Endothelial cell of umbilical vein (primary cell): ENCODE measurements around the gene KDM6B. TPM values are rescaled to one million over a fixed set of nuclear protein-coding genes. Genes with fewer than 3 reads are reported as not detected.

Source experiments
- BruUV-seq: library from RNA; stranded (reverse); fragments of 400-500 nt; replicated peaks from 2 replicates; lab custom pipeline; 2021; lab: Mats Ljungman, UMichigan
- CTCF ChIA-PET: fragments of 300-600, 350-600 bp; sonication (Branson Sonifier 250); formaldehyde crosslinking; loops from one replicate; lab custom pipeline; 2021; ENCODE audit warnings: antibody characterized with exemption, inconsistent platforms; lab: Charles Lee
- POLR2A ChIA-PET: fragments of 300-600, 350-600 bp; sonication (Branson Sonifier 250); formaldehyde crosslinking; loops from one replicate; lab custom pipeline; 2021; ENCODE audit warnings: antibody characterized with exemption, inconsistent platforms; lab: Charles Lee
- DNase-seq: peaks from one replicate; pipeline ENCODE4 v3.0.0-alpha.2; 2011; ENCODE audit warnings: low read depth, low spot score
- FAIRE-seq: peaks from 2 replicates; lab custom pipeline; 2011; peaks lifted over from hg19 to GRCh38; lab: Jason Lieb, UNC
- H2AFZ ChIP-seq: 2 replicates; pipeline ENCODE4 v1.6.0; 2012; ENCODE audit warnings: low read depth, low read length, control low read depth, inconsistent platforms
- H3K27ac ChIP-seq: 2 replicates; pipeline ENCODE4 v1.5.1; 2011; ENCODE audit warnings: low read depth, mild to moderate bottlenecking, control low read depth, low read length, moderate library complexity; ENCODE audit not compliant: insufficient read depth
- H3K27me3 ChIP-seq, 2 experiments: 2 replicates each; pipeline versions ENCODE4 v1.6.0 to v1.6.1; 2011; ENCODE audit warnings: low read length in 2 of 2, mixed read lengths in 1 of 2; ENCODE audit not compliant: control insufficient read depth in 2 of 2, insufficient read depth in 2 of 2
- H3K36me3 ChIP-seq, 2 experiments: 2 replicates in 1 of 2; 3 replicates in 1 of 2; pipeline ENCODE4 v1.5.1; 2011; ENCODE audit warnings: low read length in 2 of 2, mild to moderate bottlenecking in 1 of 2, moderate library complexity in 1 of 2; ENCODE audit not compliant: control insufficient read depth in 2 of 2, insufficient read depth in 2 of 2; ENCODE audit errors: extremely low read depth in 1 of 2
- H3K4me1 ChIP-seq: 3 replicates; pipeline ENCODE4 v1.5.1; 2011; ENCODE audit warnings: mild to moderate bottlenecking, low read length; ENCODE audit not compliant: control insufficient read depth, insufficient read depth; ENCODE audit errors: extremely low read depth
- H3K4me2 ChIP-seq: 2 replicates; pipeline ENCODE4 v1.6.1; 2011; ENCODE audit warnings: low read length, control low read depth, mixed read lengths; ENCODE audit not compliant: insufficient read depth
- H3K4me3 ChIP-seq, 3 experiments: fragments of 200-600 bp in 1 of 3; sonication (generic), shearing (Covaris generic) in 1 of 3; replicated peaks in 1 of 3; 2 replicates each; pipeline ENCODE4 v1.5.1; 2011 to 2016; ENCODE audit warnings: control low read depth in 3 of 3, low read length in 3 of 3, mild to moderate bottlenecking in 2 of 3, inconsistent platforms in 1 of 3, low read depth in 1 of 3, moderate library complexity in 1 of 3; ENCODE audit not compliant: insufficient read depth in 1 of 3
- H3K79me2 ChIP-seq: 2 replicates; pipeline ENCODE4 v1.6.0; 2012; ENCODE audit warnings: low read length, inconsistent platforms; ENCODE audit not compliant: control insufficient read depth, insufficient read depth
- H3K9ac ChIP-seq: replicated peaks from 2 replicates; pipeline ENCODE3; 2011; ENCODE audit warnings: low read length, control low read depth; ENCODE audit not compliant: insufficient read depth; ENCODE audit errors: extremely low read depth
- H3K9me1 ChIP-seq: replicated peaks from 3 replicates; pipeline ENCODE4 v1.6.0; 2011; ENCODE audit warnings: mild to moderate bottlenecking, low read length; ENCODE audit not compliant: control insufficient read depth, insufficient read depth; ENCODE audit errors: extremely low read depth
- H3K9me3 ChIP-seq: replicated peaks from 2 replicates; pipeline ENCODE4 v1.5.1; 2012; ENCODE audit warnings: low read length, inconsistent platforms; ENCODE audit not compliant: control insufficient read depth, insufficient read depth
- H4K20me1 ChIP-seq: replicated peaks from 2 replicates; pipeline ENCODE3; 2011; ENCODE audit warnings: mild to moderate bottlenecking, low read length; ENCODE audit not compliant: control insufficient read depth, insufficient read depth; ENCODE audit errors: extremely low read depth
- CTCF ChIP-seq, 2 donors: IDR thresholded peaks; 1 replicate in 1 of 2; 2 replicates in 1 of 2; pipeline ENCODE4 v1.5.1; 2011; ENCODE audit warnings: low read length in 2 of 2, mild to moderate bottlenecking in 2 of 2, moderate library complexity in 2 of 2, control low read depth in 1 of 2, inconsistent platforms in 1 of 2, low read depth in 1 of 2; ENCODE audit not compliant: insufficient read depth in 1 of 2; ENCODE audit errors: extremely low read depth in 1 of 2
- FOS ChIP-seq: IDR thresholded peaks from 2 replicates; pipeline ENCODE4 v1.6.1; 2011; ENCODE audit warnings: mild to moderate bottlenecking, low read length, moderate library complexity, borderline replicate concordance; ENCODE audit not compliant: insufficient read depth
- GATA2 ChIP-seq: IDR thresholded peaks from 2 replicates; pipeline ENCODE4 v1.7.0; 2011; ENCODE audit warnings: low read depth, mild to moderate bottlenecking, moderate library complexity, mixed read lengths, low read length; ENCODE audit not compliant: insufficient read length, insufficient read depth
- MAX ChIP-seq: IDR thresholded peaks from 2 replicates; pipeline ENCODE4 v1.6.1; 2011; ENCODE audit not compliant: insufficient read depth, insufficient read length
- POLR2A ChIP-seq: IDR thresholded peaks from 2 replicates; pipeline ENCODE4 v1.6.1; 2012; ENCODE audit warnings: low read depth, mild to moderate bottlenecking, control low read depth, low read length
- POLR2AphosphoS5 ChIP-seq: IDR thresholded peaks from 2 replicates; pipeline ENCODE4 v1.6.1; 2012; ENCODE audit warnings: low read depth, mild to moderate bottlenecking, control low read depth, low read length, moderate library complexity; ENCODE audit not compliant: insufficient read depth
- dilution Hi-C: fragments of 300-500 bp; cut with MboI; formaldehyde crosslinking; loops from one replicate; pipeline ENCODE4 v1.15.0; 2019; ENCODE audit warnings: low sequenced_read_pairs; ENCODE audit not compliant: extremely low pct_ligation_motif_present
- intact Hi-C: fragments of 100-400 bp; cut with micrococcal nuclease; formaldehyde crosslinking; loops from one replicate; pipeline ENCODE4 v1.10.0; 2022
- polyA plus RNA-seq, 4 experiments: library from polyadenylated mRNA; depleted of rRNA in 3 of 4; stranded (reverse) in 3 of 4; unstranded in 1 of 4; fragments of >200 nt; gene quantifications; 2 replicates each; pipeline versions ENCODE4 v1.2.1 to v1.2.3, GENCODE V29; 2011 to 2012; ENCODE audit warnings: missing spikeins in 1 of 4
- total RNA-seq: library from RNA; stranded (reverse); gene quantifications from 2 replicates; pipeline ENCODE4 v1.2.3, GENCODE V29; 2021

The KDM6B gene
- total and polyA plus RNA-seq, 2 donors (not counting 3 experiments of a cell fraction or from before 2014, with no cell fraction given), result 1.8 to 17.8 TPM

GRCh38 chr17:7803981-7804380 lies 30.0 kb upstream of the KDM6B start:
- DNase-seq (no peak), FAIRE-seq (no peak)
- BruUV-seq, result no TSS peak
- Histone ChIP-seq H3K9me3 (no peaks in the 10 kb centered on the region), H3K27me3 (peaks cover 0 to under 1% of the 10 kb centered on the region in 2 experiments), H4K20me1 (no peaks in the 10 kb centered on the region), H2AFZ (no peak overlapping the region), H3K4me2 (no peak overlapping the region), H3K9me1 (no peaks in the 10 kb centered on the region), H3K4me3 (no peak overlapping the region), H3K4me1 (no peaks in the 10 kb centered on the region), H3K9ac (no peak overlapping the region), H3K79me2 (no peaks in the 10 kb centered on the region), H3K27ac (no peak overlapping the region), H3K36me3 (no peaks in the 10 kb centered on the region)
- POLR2A ChIA-PET, result no interaction called here
- dilution Hi-C loops (no loop called here), intact Hi-C loops (no loop called here)
- CTCF ChIA-PET, result interaction anchor here (0.9 to 1.1 kb wide), 4 partner anchors 17 to 60 kb away, joined by 3 read pairs; no protein-coding TSS in a partner anchor
- TF ChIP-seq CTCF (IDR thresholded peaks at IDR 0.05; ENCODE audit: extremely low read depth in 1 of 2, insufficient read depth in 1 of 2, low read depth in 1 of 2, low read length in 2 of 2) (no peak), GATA2 (no peak), MAX (no peak), POLR2AphosphoS5 (no peak), FOS (no peak), POLR2A (no peak)
